GM19193 (cell line): ENCODE results near the gene TLL2.

Source experiments
- POLR2A ChIP-seq: IDR thresholded peaks from 4 replicates; pipeline ENCODE4 v1.6.1; 2011; ENCODE audit not compliant: insufficient read depth, insufficient read length; ENCODE audit errors: extremely low read depth

TLL2 gene

GRCh38 chr10:96513698-96514561, at the start of gene TLL2:
TSS of gene TLL2 (minus strand) at chr10:96513926. CDS start at chr10:96513685, 241 bp downstream.
- TF ChIP-seq POLR2A, result peak; percentile 51

DNA sequence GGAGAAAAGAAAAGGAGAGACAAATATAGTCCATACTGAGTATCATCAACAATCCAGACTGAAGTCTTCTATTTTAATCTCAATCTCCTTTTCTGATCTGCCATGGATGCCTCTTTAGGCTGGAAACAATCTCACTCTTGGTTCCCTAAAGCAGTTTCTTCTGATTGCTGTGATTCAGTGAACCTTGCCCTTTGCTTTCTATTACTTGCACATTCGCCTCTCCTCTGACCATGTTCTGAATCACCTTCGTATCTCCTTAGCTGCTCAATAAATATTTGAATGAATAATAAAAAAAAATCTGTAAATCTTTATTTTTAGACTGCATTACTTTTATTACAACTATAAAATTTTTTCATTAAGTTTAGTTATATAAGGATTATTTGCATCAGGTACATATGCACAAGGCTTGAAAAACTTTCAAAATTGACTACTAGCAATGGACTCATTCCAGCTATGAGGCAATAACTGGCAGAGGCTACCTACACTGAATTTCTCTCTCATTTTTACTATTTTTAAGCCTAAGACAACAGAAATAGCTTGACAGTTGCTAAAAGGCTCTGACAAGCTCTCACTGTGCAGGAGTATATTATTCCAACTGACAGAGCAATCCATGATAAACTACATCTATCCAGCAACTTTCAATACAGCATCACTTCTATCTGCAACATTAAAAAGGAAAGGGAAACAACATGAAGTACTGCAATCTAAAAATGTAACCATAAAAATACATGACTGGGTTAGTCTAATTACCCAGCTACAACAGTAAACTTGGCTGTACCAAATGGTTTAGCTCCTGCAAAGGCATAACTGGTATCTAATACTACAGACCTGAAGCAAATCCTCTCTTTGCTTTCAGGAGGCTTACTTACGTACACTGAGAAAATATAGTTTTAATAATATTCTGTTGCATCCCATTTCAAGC, 47.5 kb upstream of the TLL2 start:
- TF ChIP-seq POLR2A, result no peak

DNA sequence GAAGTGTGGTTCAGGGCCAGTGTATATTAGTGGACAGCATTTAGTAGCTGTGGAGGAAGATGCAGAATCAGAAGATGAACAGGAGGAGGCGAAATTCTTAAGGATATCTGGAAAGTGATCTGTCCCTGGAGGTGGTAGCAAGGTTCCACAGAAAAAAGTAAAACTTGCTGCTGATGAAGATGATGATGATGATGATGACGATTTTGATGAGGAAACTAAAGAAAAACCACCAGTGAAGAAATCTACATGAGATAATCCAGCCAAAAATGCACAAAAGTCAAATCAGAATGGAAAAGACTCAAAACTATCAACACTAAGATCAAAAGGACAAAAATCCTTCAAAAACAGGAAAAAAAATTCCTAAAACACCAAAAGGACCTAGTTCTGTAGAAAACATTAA, 46.8 kb upstream of the TLL2 start:
- no peak for TF ChIP-seq POLR2A

- no peak for TF ChIP-seq POLR2A
Observed at GRCh38 chr10:96556003-96556402, 42.3 kb upstream of the TLL2 start.

- no peak for TF ChIP-seq POLR2A
Observed at GRCh38 chr10:96555330-96555729, 41.6 kb upstream of the TLL2 start.

DNA sequence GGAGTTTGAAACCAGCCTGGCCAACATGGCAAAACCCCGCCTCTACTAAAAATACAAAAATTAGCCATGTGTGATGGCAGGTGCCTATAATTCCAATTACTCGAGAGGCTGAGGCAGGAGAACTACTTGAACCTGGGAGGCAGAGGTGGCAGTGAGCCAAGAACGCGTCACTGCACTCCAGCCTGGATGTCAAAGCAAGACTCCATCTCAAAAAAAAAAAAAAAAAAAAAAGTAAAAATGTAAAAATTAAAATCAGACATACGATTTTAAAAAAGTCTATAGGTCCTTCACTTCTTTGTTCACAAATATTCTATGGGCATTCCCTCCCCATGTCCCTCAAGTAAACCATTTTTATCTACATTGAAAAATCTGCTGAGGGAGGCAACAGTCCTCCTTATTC, 34.9 kb upstream of the TLL2 start:
- no peak for TF ChIP-seq POLR2A

GRCh38 chr10:96541921-96542320, 28.2 kb upstream of the TLL2 start:
- no peak for TF ChIP-seq POLR2A

- TF ChIP-seq POLR2A, result no peak
Observed at GRCh38 chr10:96540240-96540639, 26.5 kb upstream of the TLL2 start.

- no peak for TF ChIP-seq POLR2A
Observed at GRCh38 chr10:96538683-96539082, 25.0 kb upstream of the TLL2 start.

GRCh38 chr10:96536129-96536528, 22.4 kb upstream of the TLL2 start:
- TF ChIP-seq POLR2A, result no peak

- no peak for TF ChIP-seq POLR2A
Observed at GRCh38 chr10:96532523-96532922, 18.8 kb upstream of the TLL2 start.

GRCh38 chr10:96529634-96530279, 16.0 kb upstream of the TLL2 start:
- TF ChIP-seq POLR2A, result no peak

DNA sequence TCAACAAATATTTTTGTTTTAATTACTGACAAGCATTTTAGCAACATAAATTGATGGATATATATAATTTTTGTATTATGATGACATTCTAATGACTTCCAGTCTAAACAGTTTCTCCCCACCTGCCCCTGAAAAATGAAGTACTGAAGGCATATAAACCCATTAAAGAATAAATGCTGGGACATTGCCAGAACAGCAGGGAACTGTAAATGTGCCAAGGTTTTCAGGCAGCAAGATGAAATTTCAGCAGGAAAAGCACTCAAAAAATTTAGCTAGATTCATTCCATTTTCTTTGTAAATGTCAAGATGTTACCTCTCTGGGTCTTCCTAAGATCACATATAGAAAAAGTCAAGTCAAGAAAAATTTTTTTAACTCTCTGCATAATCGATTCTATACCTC, 11.0 kb upstream of the TLL2 start:
- no peak for TF ChIP-seq POLR2A

DNA sequence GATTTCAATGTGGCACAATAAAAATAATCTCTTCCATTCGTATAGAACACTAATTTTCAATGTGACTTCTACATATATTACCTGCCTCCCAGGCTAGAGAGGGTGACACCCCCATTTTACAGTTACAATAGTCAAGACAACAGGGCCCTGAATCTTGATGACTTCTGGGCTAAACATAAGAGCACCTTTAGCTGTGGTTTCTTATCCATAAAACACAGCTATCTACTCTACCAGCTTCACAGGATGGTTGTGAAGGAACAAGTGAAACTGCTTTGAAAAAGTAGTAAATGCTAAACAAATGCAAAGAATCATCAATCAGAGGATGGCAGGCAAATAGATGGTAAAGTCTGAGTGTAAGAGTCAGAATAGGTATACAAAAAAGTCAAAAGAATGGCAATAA, 3.6 kb upstream of the TLL2 start:
- no peak for TF ChIP-seq POLR2A

DNA sequence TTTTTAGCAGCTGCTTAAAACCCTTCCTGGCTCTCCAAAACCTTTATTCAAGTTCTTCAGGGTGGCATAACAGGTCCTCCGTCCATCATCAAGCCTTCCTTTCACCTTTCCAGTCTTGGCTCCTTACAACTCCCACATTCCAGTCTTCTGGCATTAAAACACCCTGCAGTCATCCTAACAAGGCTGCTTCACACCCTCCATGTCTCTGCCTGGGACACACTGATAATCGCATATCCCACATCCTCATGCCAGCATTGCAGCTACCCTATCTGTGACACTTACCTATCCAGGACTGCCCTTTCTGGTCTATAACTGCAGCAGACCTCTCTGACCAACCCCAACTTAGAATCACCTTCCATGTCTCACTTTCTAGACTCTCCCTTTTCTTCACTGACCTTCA, 2.6 kb upstream of the TLL2 start:
- TF ChIP-seq POLR2A, result no peak
